SK-N-SH (cell line): ENCODE results near the gene KIAA0513. TPM values are rescaled to one million over a fixed set of nuclear protein-coding genes. Genes with fewer than 3 reads are reported as not detected.

Experiments
- CTCF ChIA-PET: fragments of 300-600, 350-600 bp; formaldehyde crosslinking; extraction: SDS; loops from one replicate; lab custom pipeline; 2021; lab: Yijun Ruan, JAX
- POLR2A ChIA-PET: fragments of 350-600 bp; sonication (Branson Sonifier 250); formaldehyde crosslinking; extraction: SDS; loops from one replicate; lab custom pipeline; 2020; ENCODE audit warnings: antibody characterized with exemption, inconsistent platforms; lab: Yijun Ruan, JAX
- DNase-seq: peaks from one replicate; pipeline ENCODE4 v3.0.0; 2012
- H2AFZ ChIP-seq: fragments of 200-600 bp; sonication (generic); 2 replicates; pipeline ENCODE4 v1.8.1; 2016; ENCODE audit warnings: antibody characterized with exemption, mild to moderate bottlenecking, low read depth
- H3F3A ChIP-seq: fragments of 200-600 bp; sonication (generic); replicated peaks from 2 replicates; pipeline ENCODE3; 2016; ENCODE audit warnings: antibody characterized with exemption, mild to moderate bottlenecking; ENCODE audit not compliant: insufficient read depth
- H3K27ac ChIP-seq, 2 experiments: fragments of 200-500 bp in 1 of 2; fragments of 200-600 bp in 1 of 2; sonication (Bioruptor generic) in 1 of 2; sonication (generic), shearing (Covaris generic) in 1 of 2; 2 replicates each; pipeline versions ENCODE4 v1.5.1 to v1.6.1; 2014 to 2016; ENCODE audit warnings: low read depth in 2 of 2, inconsistent platforms in 1 of 2, low read length in 1 of 2, mild to moderate bottlenecking in 1 of 2, mixed read lengths in 1 of 2
- H3K27me3 ChIP-seq: fragments of 200-600 bp; sonication (generic), shearing (Covaris generic); 2 replicates; pipeline ENCODE4 v1.6.1; 2016; ENCODE audit warnings: mixed run types; ENCODE audit not compliant: insufficient read depth
- H3K36me3 ChIP-seq, 2 experiments: fragments of 200-500 bp in 1 of 2; fragments of 200-600 bp in 1 of 2; sonication (Bioruptor generic) in 1 of 2; sonication (generic) in 1 of 2; replicated peaks in 1 of 2; 2 replicates each; pipeline versions ENCODE3 to v1.5.1; 2014 to 2016; ENCODE audit warnings: low read length in 1 of 2, mild to moderate bottlenecking in 1 of 2; ENCODE audit not compliant: insufficient read depth in 2 of 2, control insufficient read depth in 1 of 2
- H3K4me1 ChIP-seq, 2 experiments: fragments of 200-500 bp in 1 of 2; fragments of 200-600 bp in 1 of 2; sonication (Bioruptor generic) in 1 of 2; sonication (generic), shearing (Covaris generic) in 1 of 2; 2 replicates each; pipeline versions ENCODE4 v1.5.1 to v1.6.1; 2014 to 2016; ENCODE audit warnings: low read depth in 1 of 2, low read length in 1 of 2, mixed run types in 1 of 2; ENCODE audit not compliant: insufficient read depth in 2 of 2, control insufficient read depth in 1 of 2
- H3K4me2 ChIP-seq: fragments of 200-600 bp; sonication (generic), shearing (Covaris generic); 2 replicates; pipeline ENCODE4 v1.6.1; 2017; ENCODE audit warnings: mixed run types
- H3K4me3 ChIP-seq, 2 experiments: fragments of 200-500 bp in 1 of 2; fragments of 200-600 bp in 1 of 2; sonication (Bioruptor generic) in 1 of 2; sonication (generic), shearing (Covaris generic) in 1 of 2; 2 replicates each; pipeline versions ENCODE4 v1.5.1 to v1.8.1; 2014 to 2016; ENCODE audit warnings: low read depth in 2 of 2, inconsistent platforms in 1 of 2, low read length in 1 of 2, mild to moderate bottlenecking in 1 of 2, mixed read lengths in 1 of 2, moderate library complexity in 1 of 2
- H3K79me2 ChIP-seq: fragments of 200-600 bp; sonication (generic); 2 replicates; pipeline ENCODE4 v1.8.1; 2017; ENCODE audit warnings: mild to moderate bottlenecking; ENCODE audit not compliant: insufficient read depth
- H3K9ac ChIP-seq: fragments of 200-600 bp; sonication (generic); 2 replicates; pipeline ENCODE4 v1.6.1; 2017; ENCODE audit warnings: mixed run types
- H3K9me2 ChIP-seq: fragments of 200-600 bp; sonication (generic); 2 replicates; pipeline ENCODE4 v1.6.1; 2017; ENCODE audit warnings: mixed run types
- H3K9me3 ChIP-seq: fragments of 200-600 bp; sonication (generic); 2 replicates; pipeline ENCODE4 v1.6.1; 2017; ENCODE audit warnings: mixed run types, mild to moderate bottlenecking, moderate library complexity
- H4K20me1 ChIP-seq: fragments of 200-600 bp; sonication (generic); 2 replicates; pipeline ENCODE4 v1.6.1; 2017; ENCODE audit warnings: mild to moderate bottlenecking, mixed run types; ENCODE audit not compliant: insufficient read depth
- CTCF ChIP-seq: fragments of 200-600 bp; sonication (generic); IDR thresholded peaks from 2 replicates; pipeline ENCODE4 v1.6.1; 2017; ENCODE audit warnings: antibody characterized with exemption, mild to moderate bottlenecking, moderate library complexity
- EP300 ChIP-seq, 2 experiments: IDR thresholded peaks; 2 replicates each; pipeline versions ENCODE4 v1.4.0 to v1.6.1; 2012; ENCODE audit warnings: borderline replicate concordance in 1 of 2, low read depth in 1 of 2, low read length in 1 of 2
- FOSL2 ChIP-seq: IDR thresholded peaks from 2 replicates; pipeline ENCODE4 v1.4.0; 2012; ENCODE audit warnings: low read depth, mild to moderate bottlenecking, moderate library complexity, borderline replicate concordance
- IRF3 ChIP-seq: fragments of 150-350 bp; IDR thresholded peaks from 2 replicates; pipeline ENCODE4 v1.6.1; 2016; ENCODE audit warnings: mild to moderate bottlenecking, low read depth, low read length
- PBX3 ChIP-seq: IDR thresholded peaks from 2 replicates; pipeline ENCODE4; 2012
- RCOR1 ChIP-seq: fragments of 150-350 bp; IDR thresholded peaks from 2 replicates; pipeline ENCODE4 v1.6.1; 2017; ENCODE audit warnings: antibody characterized with exemption, low read length
- RFX5 ChIP-seq: IDR thresholded peaks from 2 replicates; pipeline ENCODE4 v1.6.1; 2012; ENCODE audit warnings: mild to moderate bottlenecking, improper control_type of control experiment, low read length
- RXRA ChIP-seq: IDR thresholded peaks from 2 replicates; pipeline ENCODE4 v1.4.0; 2012; ENCODE audit warnings: low read depth, mild to moderate bottlenecking, borderline replicate concordance
- SMC3 ChIP-seq: IDR thresholded peaks from 2 replicates; pipeline ENCODE4 v1.6.1; 2012; ENCODE audit warnings: low read depth, low read length, improper control_type of control experiment
- TEAD4 ChIP-seq: IDR thresholded peaks from 2 replicates; pipeline ENCODE4 v1.4.0; 2012; ENCODE audit warnings: mild to moderate bottlenecking, borderline replicate concordance; ENCODE audit not compliant: insufficient read depth
- USF1 ChIP-seq: IDR thresholded peaks from 2 replicates; pipeline ENCODE4 v1.4.0; 2012; ENCODE audit warnings: low read depth, borderline replicate concordance
- WGBS: methylation state at CpG from one replicate; pipeline ENCODE4 v1.1.6; 2017; ENCODE audit warnings: low lambda C conversion rate; 5-methylcytosine and 5-hydroxymethylcytosine counted together
- polyA plus RNA-seq, 3 experiments: library from polyadenylated mRNA; depleted of rRNA; stranded (reverse); fragments of >200 nt; gene quantifications; 2 replicates each; pipeline ENCODE4 v1.2.3, GENCODE V29; 2012
- TF ChIP-seq, protein P1 (sequence below): IDR thresholded peaks from 2 replicates; pipeline ENCODE4 v1.4.0; 2012; ENCODE audit warnings: low read depth

Gene KIAA0513
- polyA plus RNA-seq, 1 of the 3 experiments (the other 2 are of a cell fraction), result 6.5 TPM

- CTCF ChIA-PET, result interaction anchor here (1.2 kb wide), 1 partner anchor 10 kb away, joined by 3 read pairs; no protein-coding TSS in a partner anchor
Observed at GRCh38 chr16:85048921-85049562, 21.4 kb downstream of the KIAA0513 start.

DNA sequence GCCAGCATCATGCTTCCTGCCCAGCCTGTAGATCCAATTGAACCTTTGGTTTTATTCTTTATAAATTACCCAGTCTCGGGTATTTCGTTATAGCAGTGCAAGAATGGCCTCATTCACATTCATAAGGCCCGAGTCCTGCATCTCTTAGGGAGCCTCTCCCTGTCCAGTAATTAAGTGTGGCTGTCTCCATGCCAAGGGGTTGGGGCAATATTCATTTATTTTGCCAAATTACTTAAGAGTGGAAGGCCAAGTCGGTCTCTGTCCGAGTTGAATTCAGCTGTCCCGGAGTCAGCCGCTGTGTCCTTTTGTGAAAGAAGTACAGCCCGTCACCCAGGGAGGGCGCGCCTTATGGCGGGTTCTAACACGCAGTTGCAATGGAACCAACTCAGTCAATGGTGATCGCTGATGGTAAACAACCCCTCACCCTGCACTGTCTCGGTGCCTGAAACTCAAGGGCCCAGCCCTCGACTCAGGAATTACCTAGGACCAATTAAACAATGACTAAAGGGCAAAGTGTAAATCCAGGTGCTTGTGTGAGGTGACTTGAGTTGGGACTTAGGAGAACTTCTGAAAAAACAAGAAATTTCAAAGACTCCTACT lies 22.2 kb downstream of the KIAA0513 start:
- Histone ChIP-seq H3K4me1 (peaks cover 0 to 8% of the 10 kb centered on the region in 2 experiments; a peak in 1 of 4 replicates), H3K4me2 (no peak overlapping the region), H3K4me3 (no peak overlapping the region), H3K27me3 (no peaks in the 10 kb centered on the region), H3K79me2 (no peaks in the 10 kb centered on the region), H3F3A (peaks cover 3% of the 10 kb centered on the region), H3K9ac (no peak overlapping the region), H3K9me3 (no peaks in the 10 kb centered on the region), H4K20me1 (no peaks in the 10 kb centered on the region), H3K27ac (no peak overlapping the region)
- no peak for DNase-seq
- 88% methylated on average over 15 of the region's 15 CpGs for WGBS
- POLR2A ChIA-PET, result no interaction called here
- TF ChIP-seq USF1 (no peak), CTCF (no peak), RCOR1 (no peak), IRF3 (no peak), RFX5 (no peak)
- TF ChIP-seq, protein P1, sequence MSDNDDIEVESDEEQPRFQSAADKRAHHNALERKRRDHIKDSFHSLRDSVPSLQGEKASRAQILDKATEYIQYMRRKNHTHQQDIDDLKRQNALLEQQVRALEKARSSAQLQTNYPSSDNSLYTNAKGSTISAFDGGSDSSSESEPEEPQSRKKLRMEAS, result no peak
- TF ChIP-seq, all 33 proteins: peak for 0
- Histone ChIP-seq H3K9me2 (no peaks in the 10 kb centered on the region), H2AFZ (no peak overlapping the region), H3K36me3 (no peaks in the 10 kb centered on the region)
- CTCF ChIA-PET, result interaction anchor here (1.2 kb wide), 1 partner anchor 11 kb away, joined by 3 read pairs; no protein-coding TSS in a partner anchor

More at GRCh38 chr16:85048921-85049562, 21.4 kb downstream of the KIAA0513 start:
- Histone ChIP-seq H3K9me3 (no peaks in the 10 kb centered on the region), H3K79me2 (no peaks in the 10 kb centered on the region), H3K9ac (no peak overlapping the region), H3K4me2 (no peak overlapping the region), H3K36me3 (no peaks in the 10 kb centered on the region), H3K4me3 (no peak overlapping the region), H3K27me3 (no peaks in the 10 kb centered on the region), H4K20me1 (no peaks in the 10 kb centered on the region), H3K9me2 (no peaks in the 10 kb centered on the region), H3F3A (no peaks in the 10 kb centered on the region), H3K27ac (no peak overlapping the region), H2AFZ (no peak overlapping the region), H3K4me1 (peaks cover 0 to 8% of the 10 kb centered on the region in 2 experiments; a peak in 1 of 4 replicates)
- POLR2A ChIA-PET, result no interaction called here
- no peak for DNase-seq
- 81% methylated on average over 14 of the region's 17 CpGs for WGBS
- no peak for TF ChIP-seq TEAD4
- no peak for TF ChIP-seq EP300 (IDR thresholded peaks at IDR 0.05; ENCODE audit: borderline replicate concordance in 1 of 2, low read depth in 1 of 2, low read length in 1 of 2)
- TF ChIP-seq RCOR1, result no peak
- no peak for TF ChIP-seq RXRA
- no peak for TF ChIP-seq SMC3
- TF ChIP-seq PBX3, result no peak
- TF ChIP-seq FOSL2, result no peak
